Panc1 (cell line): ENCODE data around the gene FAM151A. TPM values are rescaled to one million over a fixed set of nuclear protein-coding genes. Genes with fewer than 3 reads are reported as not detected.

Experiments
- ATAC-seq: fragments of 200-7000 bp; cut with Tn5 transposase; 2 replicates; pipeline ENCODE4 v1.9.1; 2020; ENCODE audit warnings: mild to moderate bottlenecking, moderate library complexity
- BruUV-seq: library from RNA; stranded (reverse); fragments of 400-500 nt; replicated peaks from 2 replicates; lab custom pipeline; 2021; lab: Mats Ljungman, UMichigan
- CTCF ChIA-PET: fragments of 300-600 bp; sonication (Branson Sonifier 250); formaldehyde crosslinking; loops from one replicate; lab custom pipeline; 2022; ENCODE audit warnings: antibody characterized with exemption; lab: Charles Lee
- POLR2A ChIA-PET: fragments of 300-600 bp; sonication (Branson Sonifier 250); formaldehyde crosslinking; loops from one replicate; lab custom pipeline; 2022; ENCODE audit warnings: antibody characterized with exemption; lab: Charles Lee
- DNase-seq: peaks from one replicate; pipeline ENCODE4 v3.0.0-alpha.2; 2010; ENCODE audit warnings: low read depth, low spot score
- H3K27ac ChIP-seq: 2 replicates; pipeline ENCODE4 v1.5.1; 2011; ENCODE audit warnings: mild to moderate bottlenecking, low read length, inconsistent platforms
- H3K27me3 ChIP-seq: fragments of 200-500 bp; sonication (Bioruptor generic); 2 replicates; pipeline ENCODE4 v1.6.0; 2014; ENCODE audit warnings: low read length, inconsistent platforms; ENCODE audit not compliant: control insufficient read depth, insufficient read depth
- H3K36me3 ChIP-seq: fragments of 200-500 bp; sonication (Bioruptor generic); 2 replicates; pipeline ENCODE4 v1.5.1; 2014; ENCODE audit warnings: inconsistent platforms, mild to moderate bottlenecking, low read length, moderate library complexity; ENCODE audit not compliant: control insufficient read depth, insufficient read depth
- H3K4me1 ChIP-seq: 2 replicates; pipeline ENCODE4 v1.5.1; 2011; ENCODE audit warnings: inconsistent platforms, mild to moderate bottlenecking, low read length, moderate library complexity; ENCODE audit not compliant: control insufficient read depth, insufficient read depth
- H3K4me3 ChIP-seq, 2 experiments: 2 replicates each; pipeline ENCODE4 v1.5.1; 2011 to 2012; ENCODE audit warnings: low read depth in 2 of 2, low read length in 2 of 2, mild to moderate bottlenecking in 2 of 2, inconsistent platforms in 1 of 2, moderate library complexity in 1 of 2
- H3K9me3 ChIP-seq: fragments of 200-500 bp; sonication (Bioruptor generic); 2 replicates; pipeline ENCODE4 v1.5.1; 2014; ENCODE audit warnings: low read depth, mild to moderate bottlenecking, inconsistent platforms, low read length, moderate library complexity; ENCODE audit not compliant: control insufficient read depth, insufficient read depth
- POLR2AphosphoS5 ChIP-seq: IDR thresholded peaks from 2 replicates; pipeline ENCODE4 v1.6.1; 2012; ENCODE audit warnings: mild to moderate bottlenecking, low read depth, low read length, moderate library complexity
- REST ChIP-seq, 2 experiments: IDR thresholded peaks; 2 replicates each; pipeline ENCODE4 v1.6.1; 2011 to 2012; ENCODE audit warnings: low read depth in 2 of 2, control low read depth in 1 of 2, low read length in 1 of 2, mild to moderate bottlenecking in 1 of 2, moderate library complexity in 1 of 2; ENCODE audit not compliant: insufficient read depth in 1 of 2
- SIN3A ChIP-seq: IDR thresholded peaks from 2 replicates; pipeline ENCODE4 v1.6.1; 2012; ENCODE audit warnings: low read depth, mild to moderate bottlenecking, low read length, moderate library complexity, borderline replicate concordance; ENCODE audit not compliant: insufficient read depth
- TCF7L2 ChIP-seq: IDR thresholded peaks from 2 replicates; pipeline ENCODE4 v1.6.1; 2011; ENCODE audit warnings: mild to moderate bottlenecking, low read depth, low read length, inconsistent platforms
- in situ Hi-C: cut with HindIII; loops from 2 replicates; pipeline ENCODE4 v1.10.0; 2016; ENCODE audit warnings: low sequenced_read_pairs, low pct_unique_long_range_greater_than_20kb
- intact Hi-C: fragments of 100-400 bp; cut with micrococcal nuclease; formaldehyde crosslinking; loops from one replicate; pipeline ENCODE4 v1.10.0; 2022; ENCODE audit not compliant: unreplicated experiment
- total RNA-seq: library from RNA; stranded (reverse); gene quantifications from one replicate; pipeline ENCODE4 v1.2.1, GENCODE V29; 2021; ENCODE audit not compliant: unreplicated experiment
- TF ChIP-seq, protein P1 (sequence below): fragments of 450-650 bp; IDR thresholded peaks from 2 replicates; pipeline ENCODE4 v1.5.1; 2017; ENCODE audit warnings: mild to moderate bottlenecking

Gene FAM151A
- total RNA-seq, 1 experiment from 2014 or later: not detected

DNA sequence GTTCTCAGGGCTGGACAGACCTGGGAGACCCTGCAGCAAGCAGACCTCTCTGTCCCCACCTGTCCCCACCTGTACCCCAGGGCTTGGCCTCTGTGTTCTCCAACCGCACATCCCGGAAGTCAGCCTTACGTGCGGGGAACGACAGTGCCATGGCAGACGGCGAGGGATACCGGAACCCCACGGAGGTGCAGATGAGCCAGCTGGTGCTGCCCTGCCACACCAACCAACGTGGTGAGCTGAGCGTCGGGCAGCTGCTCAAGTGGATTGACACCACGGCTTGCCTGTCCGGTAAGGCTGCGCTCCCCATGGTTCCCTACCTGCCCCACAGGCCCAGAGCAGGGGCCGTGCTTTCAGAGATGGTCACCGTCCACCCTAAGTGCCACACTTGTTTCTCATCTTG is 38.8 kb downstream of the FAM151A start:
- no peak for ATAC-seq
- H3K4me1 ChIP-seq: no peaks in the 10 kb centered on the region
- no peaks in the 10 kb centered on the region for H3K36me3 ChIP-seq
- H3K9me3 ChIP-seq: no peaks in the 10 kb centered on the region
- POLR2A ChIA-PET: no interaction called here
- H3K27me3 ChIP-seq: no peaks in the 10 kb centered on the region
- in situ Hi-C loops: no loop called here
- CTCF ChIA-PET: no interaction called here
- BruUV-seq: no TSS peak
- H3K27ac ChIP-seq: no peak overlapping the region
- no peak for DNase-seq
- no peak overlapping the region for H3K4me3 ChIP-seq
- no peak for TF ChIP-seq TCF7L2
- TF ChIP-seq POLR2AphosphoS5: no peak
- intact Hi-C loops: no loop called here

GRCh38 chr1:54583871-54584270 is 39.5 kb downstream of the FAM151A start:
- Histone ChIP-seq H3K27ac (no peak overlapping the region), H3K36me3 (no peaks in the 10 kb centered on the region), H3K4me3 (no peak overlapping the region), H3K4me1 (no peaks in the 10 kb centered on the region), H3K27me3 (no peaks in the 10 kb centered on the region), H3K9me3 (no peaks in the 10 kb centered on the region)
- ChIA-PET CTCF (no interaction called here), POLR2A (no interaction called here)
- no peak for TF ChIP-seq POLR2AphosphoS5
- TF ChIP-seq SIN3A: no peak
- TF ChIP-seq, protein P1, sequence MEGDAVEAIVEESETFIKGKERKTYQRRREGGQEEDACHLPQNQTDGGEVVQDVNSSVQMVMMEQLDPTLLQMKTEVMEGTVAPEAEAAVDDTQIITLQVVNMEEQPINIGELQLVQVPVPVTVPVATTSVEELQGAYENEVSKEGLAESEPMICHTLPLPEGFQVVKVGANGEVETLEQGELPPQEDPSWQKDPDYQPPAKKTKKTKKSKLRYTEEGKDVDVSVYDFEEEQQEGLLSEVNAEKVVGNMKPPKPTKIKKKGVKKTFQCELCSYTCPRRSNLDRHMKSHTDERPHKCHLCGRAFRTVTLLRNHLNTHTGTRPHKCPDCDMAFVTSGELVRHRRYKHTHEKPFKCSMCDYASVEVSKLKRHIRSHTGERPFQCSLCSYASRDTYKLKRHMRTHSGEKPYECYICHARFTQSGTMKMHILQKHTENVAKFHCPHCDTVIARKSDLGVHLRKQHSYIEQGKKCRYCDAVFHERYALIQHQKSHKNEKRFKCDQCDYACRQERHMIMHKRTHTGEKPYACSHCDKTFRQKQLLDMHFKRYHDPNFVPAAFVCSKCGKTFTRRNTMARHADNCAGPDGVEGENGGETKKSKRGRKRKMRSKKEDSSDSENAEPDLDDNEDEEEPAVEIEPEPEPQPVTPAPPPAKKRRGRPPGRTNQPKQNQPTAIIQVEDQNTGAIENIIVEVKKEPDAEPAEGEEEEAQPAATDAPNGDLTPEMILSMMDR: no peak
- TF ChIP-seq REST (IDR thresholded peaks at IDR 0.05; ENCODE audit: insufficient read depth in 1 of 2, low read depth in 2 of 2, low read length in 1 of 2): no peak
- TF ChIP-seq TCF7L2: no peak
- intact Hi-C loops: no loop called here
- ATAC-seq: no peak
- DNase-seq: no peak
- in situ Hi-C loops: no loop called here
- no TSS peak for BruUV-seq

GRCh38 chr1:54583307-54583686 is 40.0 kb downstream of the FAM151A start:
- H3K4me1 ChIP-seq: no peaks in the 10 kb centered on the region
- no peaks in the 10 kb centered on the region for H3K36me3 ChIP-seq
- in situ Hi-C loops (no loop called here), intact Hi-C loops (no loop called here)
- no peak for ATAC-seq
- no peak overlapping the region for H3K27ac ChIP-seq
- no peak for TF ChIP-seq TCF7L2
- TF ChIP-seq, protein P1: no peak
- no peak for TF ChIP-seq REST (IDR thresholded peaks at IDR 0.05; ENCODE audit: insufficient read depth in 1 of 2, low read depth in 2 of 2, low read length in 1 of 2)
- TF ChIP-seq SIN3A: no peak
- no peak for TF ChIP-seq POLR2AphosphoS5
- no peak overlapping the region for H3K4me3 ChIP-seq
- no peaks in the 10 kb centered on the region for H3K27me3 ChIP-seq
- ChIA-PET POLR2A (no interaction called here), CTCF (no interaction called here)
- H3K9me3 ChIP-seq: no peaks in the 10 kb centered on the region
- DNase-seq: no peak
- BruUV-seq: no TSS peak
